NAMALWA (cell line): ENCODE data around the gene STAM2.
"Not testable (repeated sequence)": the region's sequence is repeated elsewhere in the genome, so short reads cannot be mapped to it uniquely, and the experiment has no call there.

Source experiments
- DNase-seq: peaks from one replicate; pipeline ENCODE4 v3.0.0-alpha.2; 2015; ENCODE audit warnings: low spot score

STAM2 gene

DNA sequence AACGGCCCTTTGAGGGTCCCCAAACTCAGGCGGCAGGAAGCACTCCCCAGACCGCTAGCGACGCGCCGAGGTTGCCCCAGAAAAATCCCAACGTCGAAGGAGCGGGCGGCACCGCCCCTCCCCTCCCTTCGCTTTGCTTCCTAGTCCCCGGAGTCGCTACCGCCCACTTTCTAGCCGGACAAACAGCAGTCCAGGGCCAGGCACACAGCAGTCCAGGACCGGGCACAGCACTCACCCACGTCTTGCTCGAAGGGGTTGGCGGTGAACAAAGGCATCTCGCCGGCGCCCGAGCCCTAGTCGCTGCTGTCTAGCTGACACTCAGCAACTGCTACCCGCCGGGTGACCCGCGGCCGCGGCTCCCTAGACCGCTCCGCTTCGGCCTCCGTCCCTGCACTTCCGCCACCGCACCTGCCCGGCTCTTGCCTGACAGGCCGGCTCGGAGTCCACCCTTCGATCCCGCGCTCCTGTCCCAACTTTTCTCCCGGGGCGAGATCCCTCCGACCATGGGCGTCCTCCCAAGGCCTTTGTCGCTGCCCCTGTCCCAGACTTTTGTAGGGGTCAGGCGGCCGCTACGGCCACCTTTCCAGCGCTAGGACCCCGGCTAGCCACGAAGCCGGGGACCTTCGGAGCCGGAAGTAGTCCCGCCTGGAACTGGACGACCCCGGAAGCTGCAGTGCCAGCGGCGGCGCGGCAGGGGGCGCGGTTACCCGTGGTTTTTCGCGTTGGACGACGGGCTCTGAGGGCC is at the start of gene STAM2:
Gene STAM2 (minus strand): TSS at position 396 of the 745 bp plus-strand sequence. CDS start 121 bp downstream, at position 275.
- peak; percentile 93 for DNase-seq

DNA sequence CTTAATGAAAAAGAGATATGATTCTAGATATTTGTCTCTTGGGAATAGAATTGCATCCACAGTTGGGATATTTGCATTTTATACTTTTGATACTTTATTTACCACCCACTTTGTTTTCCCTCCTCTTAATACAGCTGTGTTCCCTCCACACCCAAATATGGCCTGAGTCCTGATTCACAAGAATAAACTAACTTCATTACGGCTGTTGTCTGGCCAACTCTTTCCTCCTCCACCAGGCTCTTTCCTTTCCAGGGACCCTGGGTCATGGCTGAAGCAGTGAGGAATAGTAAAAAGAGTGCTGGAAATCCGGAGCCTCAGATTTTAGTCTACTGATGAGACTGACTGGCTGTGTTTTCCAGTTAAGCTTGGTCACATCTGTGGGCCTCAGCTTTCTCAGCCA is 48.4 kb upstream of the STAM2 start:
- DNase-seq, result no peak

DNA sequence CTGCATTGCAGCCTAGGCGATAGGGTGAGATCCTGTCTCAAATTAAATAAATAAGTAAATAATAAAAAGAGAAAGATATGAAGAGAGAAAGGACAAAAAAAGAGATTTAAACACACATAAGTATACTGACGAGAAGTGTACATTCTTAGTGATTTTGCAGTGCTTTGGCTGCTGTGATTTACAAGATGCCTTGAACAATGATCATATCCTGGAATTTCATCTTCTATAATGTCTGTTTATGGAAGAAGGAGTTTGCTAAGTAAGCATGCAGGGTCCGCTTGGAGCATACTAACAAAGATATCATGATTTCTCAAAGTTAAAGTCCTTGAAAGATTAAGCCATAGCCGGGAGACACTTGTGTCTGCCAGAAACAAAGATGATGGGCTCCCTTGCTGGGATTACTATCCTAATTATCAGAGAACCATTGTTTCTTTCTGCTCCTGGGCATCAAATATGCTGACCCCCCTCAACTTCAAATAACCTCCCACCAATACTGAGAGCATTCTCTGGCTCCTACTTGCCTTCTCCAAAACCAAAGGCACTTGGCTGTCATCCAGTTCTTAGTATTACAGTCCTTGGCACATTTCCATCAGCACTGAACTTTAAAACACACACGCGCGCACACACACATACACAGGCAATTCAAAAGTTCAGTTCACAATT is 47.5 kb upstream of the STAM2 start:
- peak; percentile 8 for DNase-seq

DNA sequence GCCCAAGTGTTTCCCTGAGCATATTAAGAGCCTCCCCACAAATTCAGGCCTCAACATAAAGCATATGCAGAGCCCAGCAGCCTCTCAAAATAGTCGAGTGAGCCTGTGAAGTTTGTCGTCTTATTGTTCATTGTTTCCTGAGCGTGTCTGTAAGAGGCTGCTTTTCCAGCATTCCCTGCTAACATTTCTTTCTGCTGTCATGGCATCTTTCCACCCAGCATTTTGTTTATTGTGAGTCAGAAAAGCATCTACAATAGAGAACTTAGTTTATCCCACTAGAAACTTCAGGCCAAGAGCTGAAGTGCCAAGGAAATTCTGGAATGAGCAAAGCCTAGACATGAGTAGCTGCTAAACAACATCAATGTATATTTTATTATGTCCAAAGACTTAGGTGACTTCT is 46.3 kb upstream of the STAM2 start:
- DNase-seq, result no peak

DNA sequence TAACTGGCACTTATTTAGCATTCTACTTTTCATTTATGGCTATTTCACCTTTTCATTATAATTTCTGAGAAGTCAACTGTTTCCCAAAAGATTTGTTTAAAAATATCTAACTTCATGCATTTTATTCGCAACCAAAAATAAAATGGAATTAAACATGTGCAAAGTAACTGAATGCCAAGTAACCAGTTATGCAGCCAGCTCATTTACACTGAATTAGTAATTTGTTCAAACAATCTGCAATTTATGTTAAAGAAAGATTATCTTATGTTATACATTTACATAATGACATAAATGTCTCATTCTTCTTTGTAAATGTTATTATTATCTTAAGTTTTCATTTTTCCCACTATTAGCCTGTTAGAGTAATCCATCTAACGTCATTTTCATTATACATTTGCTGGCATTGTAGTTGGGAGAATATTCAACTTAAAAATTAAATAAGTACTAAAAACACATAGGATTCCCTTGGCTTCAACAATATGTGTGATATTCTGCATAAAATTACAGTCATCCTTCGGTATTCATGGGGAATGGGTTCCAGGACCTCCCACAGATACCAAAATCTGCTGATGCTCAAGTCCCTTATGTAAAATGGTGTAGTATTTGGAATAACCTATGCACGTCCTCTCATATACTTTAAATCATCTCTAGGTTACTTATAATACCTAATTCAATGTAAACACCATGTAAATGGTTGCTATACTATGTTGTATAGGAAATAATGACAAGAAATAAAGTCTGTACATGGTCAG is 43.7 kb upstream of the STAM2 start:
- DNase-seq, result no peak

DNA sequence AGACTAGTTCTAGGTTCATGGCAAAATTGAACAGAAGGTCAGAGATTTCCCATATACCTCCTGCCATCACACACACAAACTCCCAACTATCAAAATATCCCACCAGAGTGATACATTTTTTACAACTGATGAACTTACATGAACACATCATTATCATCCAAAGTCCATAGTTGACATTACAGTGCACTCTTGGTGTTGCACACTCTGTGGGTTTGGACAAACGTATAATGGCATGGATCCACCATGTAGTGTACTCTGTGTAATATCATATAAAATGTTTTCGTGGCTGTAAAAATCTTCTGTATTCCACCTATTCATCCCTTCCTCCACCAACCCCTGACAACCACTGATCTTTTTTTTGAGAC is 25.9 kb upstream of the STAM2 start:
- DNase-seq, result no peak

DNA sequence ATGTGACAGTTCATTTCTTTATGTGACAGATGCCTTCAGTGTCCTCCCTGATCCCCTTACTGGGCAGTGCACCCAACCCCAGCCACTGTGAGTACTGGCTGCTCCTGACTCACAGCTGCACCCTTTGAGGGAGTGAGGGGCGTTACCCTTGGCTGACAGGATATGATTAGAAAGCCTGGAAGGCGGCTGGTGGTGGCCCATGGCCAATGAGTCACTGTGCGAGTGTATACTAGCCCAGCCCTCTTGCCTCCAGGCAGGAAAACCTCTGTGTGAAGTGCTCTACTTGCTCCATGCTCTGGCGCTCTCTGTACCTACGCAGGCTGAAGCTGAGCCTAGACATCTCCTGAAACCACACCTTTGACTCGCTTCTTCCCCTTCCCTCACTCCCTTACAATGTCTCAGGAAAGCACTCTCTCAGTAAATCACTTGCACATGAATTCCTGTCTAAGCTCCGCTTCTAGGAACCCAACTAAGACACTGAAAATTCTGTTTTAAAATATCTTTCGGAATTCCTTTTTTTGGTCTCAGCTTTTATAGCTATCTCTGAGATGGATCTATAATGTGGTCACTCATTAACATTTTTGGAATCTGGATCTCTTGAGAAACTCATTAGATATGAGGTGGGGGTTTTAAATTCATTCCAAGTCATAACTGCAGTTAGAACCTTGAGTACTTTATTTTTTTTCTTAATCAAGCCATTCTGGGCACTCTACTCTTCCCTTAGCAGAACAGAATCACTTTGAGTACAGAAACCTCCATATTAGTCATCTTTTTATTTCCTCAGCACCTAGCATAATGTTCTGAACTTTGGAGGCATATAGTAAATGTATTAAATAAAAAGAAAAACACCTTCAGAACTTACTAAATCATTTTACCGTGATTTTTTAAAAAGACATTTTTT is 25.3 kb upstream of the STAM2 start:
- no peak for DNase-seq

DNA sequence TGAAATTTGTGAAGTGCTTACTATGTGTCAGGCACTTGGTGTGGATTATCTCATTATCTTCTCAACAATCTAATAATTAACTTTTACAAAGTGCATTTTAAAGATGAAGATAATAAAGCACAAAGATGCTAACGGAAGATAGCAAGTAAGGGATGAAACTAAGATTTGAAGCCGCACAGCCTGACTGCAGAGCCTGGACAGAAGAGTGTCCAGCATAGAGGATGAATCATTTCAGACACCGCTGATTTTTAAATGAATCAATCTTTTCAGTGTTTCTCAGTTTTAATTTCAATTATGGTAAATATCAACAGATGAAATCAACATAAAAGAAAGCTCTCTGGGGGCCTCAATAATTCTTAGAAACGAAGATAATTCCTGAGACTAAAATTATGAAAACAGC is 24.5 kb upstream of the STAM2 start:
- no peak for DNase-seq

DNA sequence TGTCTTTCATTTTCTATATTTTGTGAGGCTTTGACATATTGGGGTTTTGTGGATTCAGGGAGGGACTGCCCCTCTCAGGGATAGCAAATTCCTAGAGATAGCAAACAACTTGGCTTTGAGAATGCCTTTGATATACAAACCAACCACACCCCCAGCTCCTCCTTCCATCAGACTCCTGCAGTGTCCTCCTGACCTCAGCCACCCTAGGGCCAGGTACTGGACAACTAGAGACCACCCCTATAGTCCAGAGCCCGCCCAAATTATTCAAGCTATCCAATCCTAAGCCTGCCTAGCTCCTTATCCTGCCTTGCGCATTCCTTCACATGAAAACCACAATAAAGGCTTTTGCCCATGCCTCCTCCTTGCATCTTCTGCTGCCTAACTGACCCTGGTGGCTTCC is 22.9 kb upstream of the STAM2 start:
- DNase-seq, result no peak

DNA sequence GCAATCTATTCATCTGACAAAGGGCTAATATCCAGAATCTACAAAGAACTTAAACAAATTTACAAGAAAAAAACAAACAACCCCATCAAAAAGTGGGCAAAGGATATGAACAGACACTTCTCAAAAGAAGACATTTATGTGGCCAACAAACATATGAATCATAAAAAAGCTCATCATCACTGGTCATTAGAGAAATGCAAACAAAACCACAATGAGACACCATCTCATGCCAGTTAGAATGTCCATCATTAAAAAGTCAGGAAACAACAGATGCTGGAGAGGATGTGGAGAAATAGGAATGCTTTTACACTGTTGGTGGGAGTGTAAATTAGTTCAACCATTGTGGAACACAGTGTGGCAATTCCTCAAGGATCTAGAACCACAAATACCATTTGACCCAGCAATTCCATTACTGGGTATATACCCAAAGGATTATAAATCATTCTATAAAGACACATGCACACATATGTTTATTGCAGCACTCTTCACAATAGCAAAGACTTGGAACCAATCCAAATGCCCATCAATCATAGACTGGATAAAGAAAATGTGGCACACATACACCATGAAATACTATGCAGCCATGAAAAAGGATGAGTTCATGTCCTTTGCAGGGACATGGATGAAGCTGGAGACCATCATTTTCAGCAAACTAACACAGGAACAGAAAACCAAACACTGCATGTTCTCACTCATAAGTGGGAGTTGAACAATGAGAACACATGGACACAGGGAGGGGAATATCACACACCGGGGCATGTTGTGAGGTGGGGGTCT is 22.1 kb upstream of the STAM2 start:
- DNase-seq, result not testable (repeated sequence)

DNA sequence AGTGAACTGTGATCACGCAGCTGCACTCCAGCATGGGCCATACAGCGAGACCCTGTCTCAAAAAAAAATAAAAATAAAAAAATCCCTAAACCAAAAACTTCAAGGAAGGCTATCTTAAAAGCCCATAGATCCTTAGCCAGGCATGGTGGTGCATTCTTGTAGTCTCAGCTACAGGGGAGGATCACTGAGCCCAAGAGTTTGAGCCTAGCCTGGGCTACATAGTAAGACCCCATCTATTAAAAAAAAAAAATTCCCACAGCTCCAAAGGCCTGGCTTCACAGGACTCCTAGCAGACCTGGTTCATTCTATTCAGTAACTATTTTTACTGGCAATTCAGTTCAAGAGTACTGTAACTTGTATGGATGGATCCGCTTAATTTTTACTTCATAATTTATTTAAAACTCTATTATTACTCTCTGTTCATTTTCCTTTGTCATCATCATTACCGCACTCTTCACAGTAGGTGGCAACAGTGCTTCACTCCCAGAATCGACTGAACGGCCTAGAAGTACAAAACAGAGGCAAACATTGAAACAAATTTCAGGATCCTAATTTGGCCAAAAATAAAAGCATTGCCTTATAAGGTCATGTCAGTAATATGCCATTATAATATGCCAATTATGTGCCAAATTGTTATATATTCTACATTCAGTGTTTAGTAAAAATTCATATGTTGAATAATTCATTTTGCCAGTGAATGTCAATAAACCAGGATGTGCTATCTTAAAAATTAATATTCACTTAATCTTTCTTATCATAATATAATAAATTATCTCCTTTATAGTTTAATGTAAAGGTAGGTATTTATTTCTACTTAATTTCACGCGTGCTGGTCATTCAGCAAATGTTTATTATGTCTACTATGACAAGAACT is 14.3 kb upstream of the STAM2 start:
- peak; percentile 73 for DNase-seq

DNA sequence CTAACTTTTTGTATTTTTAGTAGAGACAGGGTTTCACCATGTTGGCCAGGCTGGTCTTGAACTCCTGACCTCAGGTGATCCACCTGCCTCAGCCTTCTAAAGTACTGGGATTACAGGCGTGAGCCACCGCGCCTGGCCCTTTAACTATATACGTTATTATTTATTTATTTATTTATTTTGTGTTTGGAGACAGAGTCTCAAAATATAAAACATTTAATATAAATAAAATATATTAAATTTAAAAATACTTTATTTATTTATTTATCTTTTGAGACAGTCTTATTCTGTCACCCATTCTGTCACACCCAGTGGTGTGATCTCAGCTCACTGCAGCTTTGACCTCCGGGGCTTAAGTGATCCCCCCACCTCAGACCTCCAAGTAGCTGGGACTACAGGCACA is 11.2 kb upstream of the STAM2 start:
- not testable (repeated sequence) for DNase-seq

DNA sequence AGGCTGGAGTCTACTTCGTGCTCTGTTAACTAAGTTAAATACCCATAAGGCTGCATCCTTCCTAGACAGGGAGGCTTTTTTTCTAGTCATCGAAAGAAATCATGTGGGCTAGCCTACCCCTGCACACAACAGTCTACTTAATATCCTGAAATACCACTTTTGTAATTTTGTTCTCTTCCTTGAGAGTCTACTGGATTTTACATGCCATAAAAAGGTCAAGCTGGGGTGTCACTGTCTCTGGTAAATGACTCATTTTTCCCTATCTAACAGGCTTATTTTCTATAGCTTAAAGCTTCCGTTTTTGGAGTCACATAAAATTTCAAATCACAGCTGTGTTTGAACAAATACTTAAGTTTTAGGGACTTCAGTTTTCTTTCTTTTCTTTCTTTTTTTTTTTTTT is 10.7 kb upstream of the STAM2 start:
- DNase-seq, result no peak

DNA sequence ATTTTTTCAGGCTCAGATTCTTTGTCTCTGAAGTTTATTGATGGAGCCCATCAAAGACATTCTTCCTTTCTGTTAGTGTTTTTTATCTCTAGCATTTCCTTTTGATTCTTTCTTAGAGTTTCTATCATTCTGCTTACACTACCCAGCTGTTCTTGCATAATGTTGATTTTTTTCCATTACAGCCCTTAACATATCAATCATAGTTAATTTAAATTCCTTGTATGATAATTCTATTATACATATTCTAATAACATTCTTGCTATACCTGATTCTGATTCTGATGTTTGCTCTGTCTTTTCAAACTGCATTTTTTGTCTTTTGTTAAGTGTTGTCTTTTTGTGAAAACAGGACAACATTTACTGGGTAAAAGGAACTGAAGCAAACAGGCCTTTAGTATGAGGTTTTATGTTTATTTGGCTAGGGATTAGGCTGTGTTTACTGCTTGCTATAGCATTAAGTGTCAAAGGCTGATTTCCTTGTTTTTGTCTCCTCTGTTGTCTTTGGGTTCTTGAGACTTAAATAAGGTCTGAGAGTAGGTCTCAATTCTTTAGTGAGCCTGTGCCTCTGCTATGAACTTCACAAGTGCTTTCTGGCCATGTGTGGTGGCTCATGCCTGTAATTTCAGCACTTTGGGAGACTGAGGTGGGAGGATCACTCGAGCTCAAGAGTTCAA is 8.0 kb upstream of the STAM2 start:
- DNase-seq, result no peak

DNA sequence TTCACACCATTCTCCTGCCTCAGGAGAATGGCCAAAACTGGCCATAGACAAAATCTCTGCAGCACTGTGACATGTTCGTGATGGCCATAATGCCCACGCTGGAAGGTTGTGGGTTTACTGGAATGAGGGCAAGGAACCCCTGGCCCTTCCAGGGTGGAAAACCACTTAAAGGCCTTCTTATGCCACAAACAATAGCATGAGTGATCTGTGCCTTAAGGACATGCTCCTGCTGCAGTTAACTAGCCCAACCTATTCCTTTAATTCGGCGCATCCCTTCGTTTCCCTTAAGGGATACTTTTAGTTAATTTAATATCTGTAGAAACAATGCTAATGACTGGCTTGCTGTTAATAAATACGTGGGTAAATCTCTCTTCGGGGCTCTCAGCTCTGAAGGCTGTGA is 2.1 kb upstream of the STAM2 start:
- DNase-seq, result not testable (repeated sequence)

DNA sequence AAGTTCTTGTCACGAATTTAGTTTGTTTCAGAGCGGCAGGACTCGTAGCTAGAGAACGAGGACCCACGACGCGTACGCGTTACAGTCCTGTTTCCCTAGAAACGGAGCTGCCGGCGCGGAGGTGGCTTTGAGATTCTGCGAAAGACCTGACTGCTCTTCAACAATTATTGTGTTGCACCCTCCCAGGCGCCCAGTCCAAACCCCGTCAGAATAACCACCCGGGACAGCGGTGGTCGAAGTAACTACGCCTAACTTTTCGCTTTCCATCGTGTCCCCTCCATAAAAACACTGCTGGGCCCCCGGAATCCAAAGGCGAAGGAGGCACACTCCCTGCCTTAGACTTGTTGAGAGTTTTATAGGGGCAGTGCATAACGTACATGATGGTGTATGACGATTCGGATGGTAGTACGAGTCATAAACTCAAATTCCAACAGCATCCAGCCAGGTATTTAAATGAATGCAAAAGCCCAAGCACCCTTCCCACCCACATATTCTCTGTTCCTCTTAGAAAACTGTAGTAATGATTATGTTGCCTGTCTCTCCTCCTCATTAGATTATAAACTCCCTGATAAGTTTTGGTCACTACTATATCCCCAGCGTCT is 651 bp upstream of the STAM2 start:
- DNase-seq, result no peak

DNA sequence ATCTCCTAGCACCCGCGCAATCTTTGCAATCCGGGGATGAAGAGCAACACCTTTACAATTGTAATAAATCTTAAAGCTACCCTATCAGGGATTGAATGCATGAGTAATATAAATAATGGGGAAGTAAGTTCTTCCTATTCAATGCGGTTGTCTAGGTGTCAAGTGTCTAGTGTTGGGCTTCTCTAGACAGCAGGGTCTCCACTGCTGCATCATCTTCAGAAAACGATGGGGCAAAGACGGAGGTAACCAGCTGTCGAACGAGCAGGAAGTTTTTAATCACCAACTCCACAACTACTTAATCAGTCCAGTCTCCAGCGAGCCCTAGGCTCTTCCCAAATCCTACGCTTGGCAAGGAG is 573 bp downstream of the STAM2 start:
- peak; percentile 75 for DNase-seq

DNA sequence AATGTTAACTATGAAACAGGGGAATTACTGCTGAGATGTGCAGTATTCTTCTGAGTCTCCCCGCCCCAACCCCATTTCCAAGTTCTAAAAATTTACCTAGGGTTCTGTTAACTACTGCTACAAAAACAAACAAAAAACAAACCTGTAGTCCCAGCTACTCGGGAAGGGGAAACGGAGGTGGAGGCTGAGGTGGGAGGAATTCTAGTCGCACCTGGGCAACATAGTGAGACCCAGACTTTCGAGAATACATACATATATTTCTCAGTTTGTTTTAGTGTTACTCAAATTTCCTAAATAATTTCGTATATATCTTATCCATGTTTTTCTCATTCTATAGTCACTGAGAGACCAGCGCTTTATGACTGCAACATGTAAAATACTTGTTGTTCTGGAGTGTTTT is 989 bp downstream of the STAM2 start:
- DNase-seq, result peak; percentile 15

DNA sequence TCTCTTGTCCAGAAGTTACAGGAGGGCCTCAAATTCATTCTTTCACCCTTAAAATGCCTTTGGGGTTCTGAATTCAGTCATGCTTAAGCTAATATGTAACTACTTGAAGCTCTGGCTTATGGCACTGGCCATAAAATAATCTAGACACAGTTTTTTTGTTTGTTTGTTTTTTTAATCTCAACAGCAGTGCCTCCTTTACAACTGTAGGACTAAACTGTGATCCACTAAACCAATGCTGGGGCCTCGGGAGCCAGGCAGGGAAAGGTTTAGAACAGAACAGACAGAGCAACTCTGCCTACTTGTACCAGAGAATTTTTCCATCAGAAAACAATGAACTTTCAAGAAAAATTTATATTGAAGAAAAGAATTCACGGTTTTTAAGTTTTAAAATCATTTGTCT is 1.7 kb downstream of the STAM2 start:
- no peak for DNase-seq
